Prostate gland (tissue), 2 donors: ENCODE measurements around the gene S100A16.
A peak's percentile ranks its signal among the peaks of the same experiment; 100 is the strongest.

Experiments
- CTCF ChIP-seq, 4 experiments: fragments of 200-600 bp in 2 of 4; fragments of 450-650 bp in 2 of 4; sonication (generic) in 2 of 4; IDR thresholded peaks; 1 replicate in 3 of 4; 2 replicates in 1 of 4; pipeline ENCODE4 v1.5.1; 2016 to 2019; ENCODE audit warnings: antibody characterized with exemption in 4 of 4, mild to moderate bottlenecking in 2 of 4, moderate library complexity in 2 of 4
- POLR2A ChIP-seq: fragments of 450-650 bp; IDR thresholded peaks from one replicate; pipeline ENCODE4 v1.6.1; 2016; ENCODE audit warnings: antibody characterized with exemption, mild to moderate bottlenecking

- peak in 3 of 4 experiments; percentile 90 to 94 (median 91) for TF ChIP-seq CTCF (IDR thresholded peaks at IDR 0.05)
- no peak for TF ChIP-seq POLR2A
Measured at GRCh38 chr1:153572569-153573015, 40.3 kb downstream of the S100A16 start.
